Upper lobe of left lung (tissue), 6 donors: ENCODE data around the gene ZNF507. TPM values are rescaled to one million over a fixed set of nuclear protein-coding genes. Genes with fewer than 3 reads are reported as not detected.

Experiments
- ATAC-seq, 2 donors: fragments of 200-7000 bp; cut with Tn5 transposase; one replicate each; pipeline ENCODE4 v1.9.1; 2022; ENCODE audit warnings: mild to moderate bottlenecking in 2 of 2, moderate library complexity in 2 of 2; ENCODE audit not compliant: low FRiP score in 2 of 2
- DNase-seq, 2 donors: peaks; one replicate each; pipeline ENCODE4 v3.0.0-alpha.2; 2019 to 2020
- H3K27ac ChIP-seq, 4 donors: fragments of 200-600 bp; sonication (generic); one replicate each; pipeline ENCODE4 v1.5.1; 2016 to 2019
- H3K27me3 ChIP-seq, 4 donors: fragments of 200-600 bp; sonication (generic); one replicate each; pipeline ENCODE4 v1.5.1; 2017 to 2019
- H3K36me3 ChIP-seq, 4 donors: fragments of 200-600 bp; sonication (generic); one replicate each; pipeline ENCODE4 v1.5.1; 2016 to 2019
- H3K4me1 ChIP-seq, 4 donors: fragments of 200-600 bp; sonication (generic); one replicate each; pipeline ENCODE4 v1.5.1; 2018 to 2019
- H3K4me3 ChIP-seq, 4 donors: fragments of 200-600 bp; sonication (generic); one replicate each; pipeline ENCODE4 v1.5.1; 2017 to 2019; ENCODE audit warnings: mild to moderate bottlenecking in 2 of 4, moderate library complexity in 1 of 4
- H3K9me3 ChIP-seq, 4 donors: fragments of 200-600 bp; sonication (generic); one replicate each; pipeline ENCODE4 v1.5.1; 2018 to 2019
- EP300 ChIP-seq, 4 donors: sonication (generic); formaldehyde crosslinking; IDR thresholded peaks; one replicate each; pipeline ENCODE4 v1.5.1; 2017; ENCODE audit warnings: antibody characterized with exemption in 4 of 4, control low read depth in 2 of 4
- POLR2A ChIP-seq, 4 donors: fragments of 450-650 bp; IDR thresholded peaks; one replicate each; pipeline ENCODE4 v1.5.1; 2016 to 2017; ENCODE audit warnings: antibody characterized with exemption in 4 of 4, mild to moderate bottlenecking in 2 of 4
- POLR2AphosphoS5 ChIP-seq, 2 donors: sonication (generic); formaldehyde crosslinking; IDR thresholded peaks; one replicate each; pipeline ENCODE4 v1.5.1; 2017; ENCODE audit warnings: antibody characterized with exemption in 2 of 2
- WGBS, 2 donors: methylation state at CpG; one replicate each; pipeline ENCODE4 v1.1.5; 2017 to 2018; 5-methylcytosine and 5-hydroxymethylcytosine counted together
- total RNA-seq, 6 donors: library from RNA; depleted of rRNA in 4 of 6; stranded (reverse); fragments of >200 nt in 4 of 6; gene quantifications; one replicate each; pipeline versions ENCODE4 v1.1.0 to v1.2.1, GENCODE V29; 2016 to 2021
- TF ChIP-seq, protein P1 (sequence below), 6 experiments: fragments of 450-650 bp in 4 of 6; fragments of 200-600 bp in 2 of 6; sonication (generic) in 2 of 6; IDR thresholded peaks; one replicate each; pipeline ENCODE4 v1.5.1; 2016 to 2019; ENCODE audit warnings: antibody characterized with exemption in 6 of 6
- donor health status: DM: no; HTN: no; CAD: no; lungs with moderate emphysema.
- donor health status: DM: no; HTN: yes; CAD: no; lungs with severe emphysema.

ZNF507 gene
- total RNA-seq, 6 donors from 2014 or later = 13.0 to 27.2 (median 17.5) TPM

DNA sequence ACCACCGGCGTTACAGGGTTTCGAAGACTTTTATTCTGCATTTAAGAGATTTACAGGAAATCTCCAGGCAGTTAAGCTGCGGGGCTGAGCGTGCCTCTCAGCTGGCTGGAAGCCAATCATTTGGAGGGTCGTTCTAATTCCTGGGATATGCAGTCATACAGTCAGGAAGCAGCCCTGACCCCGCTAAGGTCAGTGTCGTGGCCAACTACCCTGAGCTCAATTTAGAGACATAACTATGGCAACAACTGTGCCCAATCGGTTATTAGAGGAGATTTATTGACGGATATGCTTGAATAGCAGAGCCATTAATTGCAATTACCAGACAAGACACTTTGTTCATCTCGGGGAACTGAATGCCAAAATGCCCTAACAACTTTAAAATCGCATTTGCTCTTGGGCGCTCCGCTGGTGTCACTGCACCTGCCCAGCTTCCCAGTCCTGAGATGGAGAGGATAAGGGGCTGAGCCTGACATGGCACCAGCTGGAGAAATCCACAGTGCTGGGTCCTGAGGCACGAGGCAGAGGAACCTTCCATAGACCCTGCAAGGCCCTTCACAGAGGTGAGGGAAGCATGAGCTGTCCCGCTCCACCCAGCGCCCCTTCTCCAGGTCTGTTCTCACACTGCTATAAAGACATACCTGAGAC is 15.1 kb upstream of the ZNF507 start:
- Histone ChIP-seq H3K9me3 (no peaks in the 10 kb centered on the region), H3K27ac (no peak overlapping the region), H3K27me3 (no peaks in the 10 kb centered on the region), H3K4me1 (no peaks in the 10 kb centered on the region), H3K36me3 (no peaks in the 10 kb centered on the region), H3K4me3 (no peak overlapping the region)
- DNase-seq (no peak), ATAC-seq (no peak)
- WGBS, 2 donors = 63 to 67% methylated on average over 14 to 17 of the region's 17 CpGs
- TF ChIP-seq POLR2AphosphoS5 (IDR thresholded peaks at IDR 0.05) (no peak), POLR2A (IDR thresholded peaks at IDR 0.05) (no peak)

DNA sequence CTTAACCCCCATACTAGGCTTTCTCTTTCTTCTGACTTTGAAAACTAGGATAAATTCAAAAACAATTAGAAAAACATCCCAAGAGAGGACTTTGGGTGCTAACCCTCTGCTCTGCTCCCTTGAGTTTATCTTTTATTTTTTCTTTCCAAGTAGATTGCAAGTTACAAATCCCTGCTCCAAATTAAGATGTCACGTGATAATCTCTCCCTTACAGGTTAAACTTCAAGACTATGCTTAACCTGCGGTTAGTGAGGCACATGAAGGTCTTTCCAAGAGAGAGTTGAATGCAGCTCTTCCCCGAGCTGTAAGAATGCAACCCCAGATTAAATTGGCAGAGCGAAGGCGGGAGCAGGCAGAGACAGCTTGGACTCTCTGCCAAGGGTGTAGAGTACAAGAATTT is 12.2 kb upstream of the ZNF507 start:
- Histone ChIP-seq H3K27me3 (no peaks in the 10 kb centered on the region), H3K27ac (no peak overlapping the region), H3K36me3 (no peaks in the 10 kb centered on the region), H3K9me3 (no peaks in the 10 kb centered on the region), H3K4me1 (no peaks in the 10 kb centered on the region), H3K4me3 (no peak overlapping the region)
- WGBS, 2 donors = 66 to 67% methylated on average over 5 of the region's 5 CpGs
- ATAC-seq = no peak
- DNase-seq = no peak
- TF ChIP-seq, protein P1, sequence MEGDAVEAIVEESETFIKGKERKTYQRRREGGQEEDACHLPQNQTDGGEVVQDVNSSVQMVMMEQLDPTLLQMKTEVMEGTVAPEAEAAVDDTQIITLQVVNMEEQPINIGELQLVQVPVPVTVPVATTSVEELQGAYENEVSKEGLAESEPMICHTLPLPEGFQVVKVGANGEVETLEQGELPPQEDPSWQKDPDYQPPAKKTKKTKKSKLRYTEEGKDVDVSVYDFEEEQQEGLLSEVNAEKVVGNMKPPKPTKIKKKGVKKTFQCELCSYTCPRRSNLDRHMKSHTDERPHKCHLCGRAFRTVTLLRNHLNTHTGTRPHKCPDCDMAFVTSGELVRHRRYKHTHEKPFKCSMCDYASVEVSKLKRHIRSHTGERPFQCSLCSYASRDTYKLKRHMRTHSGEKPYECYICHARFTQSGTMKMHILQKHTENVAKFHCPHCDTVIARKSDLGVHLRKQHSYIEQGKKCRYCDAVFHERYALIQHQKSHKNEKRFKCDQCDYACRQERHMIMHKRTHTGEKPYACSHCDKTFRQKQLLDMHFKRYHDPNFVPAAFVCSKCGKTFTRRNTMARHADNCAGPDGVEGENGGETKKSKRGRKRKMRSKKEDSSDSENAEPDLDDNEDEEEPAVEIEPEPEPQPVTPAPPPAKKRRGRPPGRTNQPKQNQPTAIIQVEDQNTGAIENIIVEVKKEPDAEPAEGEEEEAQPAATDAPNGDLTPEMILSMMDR (IDR thresholded peaks at IDR 0.05) = no peak
- TF ChIP-seq POLR2A (IDR thresholded peaks at IDR 0.05) (no peak), POLR2AphosphoS5 (IDR thresholded peaks at IDR 0.05) (no peak)

DNA sequence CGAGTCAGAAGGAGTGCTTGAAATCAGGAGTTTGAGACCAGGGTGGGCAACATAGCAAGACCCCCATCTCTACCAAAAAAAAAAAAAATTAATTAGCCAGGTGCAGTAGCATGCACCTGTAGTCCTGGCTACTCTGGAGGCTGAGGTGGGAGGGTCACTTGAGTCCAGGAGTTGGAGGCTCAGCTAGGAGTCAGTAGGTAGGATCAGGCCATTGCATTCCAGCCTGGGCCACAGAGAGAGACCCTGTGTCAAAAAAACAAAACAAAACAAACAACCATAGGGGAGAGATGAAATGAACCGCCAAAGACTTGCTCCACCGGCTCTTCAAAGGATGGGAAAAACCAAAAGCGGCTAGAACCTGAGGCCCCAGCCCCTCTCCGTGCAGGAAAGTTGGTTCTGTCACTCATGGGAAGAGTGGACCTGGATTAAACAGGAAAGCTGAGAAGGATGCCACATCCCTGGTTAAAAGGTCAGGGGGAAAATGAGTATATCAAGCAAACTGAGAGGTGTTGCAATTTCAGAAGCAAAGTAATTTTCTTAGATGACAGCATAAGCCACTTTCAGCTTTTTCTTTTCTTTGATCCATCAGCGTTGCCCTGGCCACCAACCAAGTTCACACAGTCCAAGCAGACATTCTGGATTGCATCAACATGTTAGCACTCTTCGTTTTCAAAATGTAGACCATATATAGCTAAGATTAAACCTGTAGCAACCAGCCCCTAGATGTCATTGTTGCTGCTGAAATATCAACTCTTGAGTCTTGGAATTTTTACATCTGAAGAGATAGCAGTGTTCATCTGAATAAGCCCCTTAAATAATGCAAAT is 8.9 kb upstream of the ZNF507 start:
- no peaks in the 10 kb centered on the region for H3K9me3 ChIP-seq
- H3K4me3 ChIP-seq = peak overlapping the region in 1 of 4 donors; percentile 19
- 54 to 55% methylated on average over 7 of the region's 7 CpGs for WGBS, 2 donors
- no peaks in the 10 kb centered on the region for H3K36me3 ChIP-seq
- ATAC-seq (peak in 1 of 2 donors; percentile 31), DNase-seq (no peak)
- TF ChIP-seq, protein P1 (IDR thresholded peaks at IDR 0.05) = no peak
- no peak for TF ChIP-seq POLR2AphosphoS5 (IDR thresholded peaks at IDR 0.05)
- no peak for TF ChIP-seq POLR2A (IDR thresholded peaks at IDR 0.05)
- TF ChIP-seq EP300 (IDR thresholded peaks at IDR 0.05) = no peak
- no peaks in the 10 kb centered on the region for H3K4me1 ChIP-seq
- H3K27me3 ChIP-seq = no peaks in the 10 kb centered on the region
- H3K27ac ChIP-seq = no peak overlapping the region

DNA sequence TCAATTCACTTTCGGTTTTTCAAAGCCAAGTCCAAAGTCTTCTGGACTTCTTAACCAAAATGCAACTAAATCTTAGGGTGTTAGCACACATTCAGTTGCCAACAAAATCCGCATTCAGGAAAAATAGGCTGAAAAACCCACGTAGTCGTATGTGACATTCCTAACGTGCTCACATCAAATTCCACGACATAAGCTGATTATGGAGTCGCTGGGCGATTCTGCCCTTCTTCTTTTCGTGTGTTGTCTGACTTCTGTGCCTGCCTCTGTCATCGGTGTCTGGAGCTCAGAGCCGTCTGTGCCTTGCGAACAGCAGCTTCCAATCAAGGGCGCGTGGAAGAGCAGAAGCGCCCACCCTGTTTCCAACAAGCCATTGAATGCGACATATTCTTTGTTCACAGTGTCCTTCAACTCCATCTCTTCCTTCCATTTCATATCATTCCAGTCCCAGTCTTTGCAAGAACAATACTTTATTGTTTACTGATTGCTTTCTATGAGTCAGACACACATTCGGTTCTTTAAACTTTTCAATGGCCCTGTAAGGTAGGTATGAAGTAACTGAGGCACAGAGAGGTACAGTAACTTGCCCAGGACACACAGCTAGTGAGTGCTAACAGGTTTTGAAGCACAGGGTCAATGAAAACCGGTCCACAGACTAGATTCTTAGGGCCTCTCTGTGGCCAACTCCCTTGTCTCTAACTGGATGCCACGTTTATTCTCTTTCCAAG is 8.2 kb upstream of the ZNF507 start:
- Histone ChIP-seq H3K4me1 (no peaks in the 10 kb centered on the region), H3K27me3 (no peaks in the 10 kb centered on the region), H3K27ac (no peak overlapping the region), H3K9me3 (no peaks in the 10 kb centered on the region), H3K4me3 (peak overlapping the region in 1 of 4 donors; percentile 19), H3K36me3 (no peaks in the 10 kb centered on the region)
- TF ChIP-seq POLR2AphosphoS5 (IDR thresholded peaks at IDR 0.05) (no peak), EP300 (IDR thresholded peaks at IDR 0.05) (no peak), POLR2A (IDR thresholded peaks at IDR 0.05) (no peak)
- TF ChIP-seq, protein P1 (IDR thresholded peaks at IDR 0.05) = no peak
- WGBS, 2 donors = 77 to 81% methylated on average over 19 of the region's 19 CpGs
- ATAC-seq (no peak), DNase-seq (no peak)

DNA sequence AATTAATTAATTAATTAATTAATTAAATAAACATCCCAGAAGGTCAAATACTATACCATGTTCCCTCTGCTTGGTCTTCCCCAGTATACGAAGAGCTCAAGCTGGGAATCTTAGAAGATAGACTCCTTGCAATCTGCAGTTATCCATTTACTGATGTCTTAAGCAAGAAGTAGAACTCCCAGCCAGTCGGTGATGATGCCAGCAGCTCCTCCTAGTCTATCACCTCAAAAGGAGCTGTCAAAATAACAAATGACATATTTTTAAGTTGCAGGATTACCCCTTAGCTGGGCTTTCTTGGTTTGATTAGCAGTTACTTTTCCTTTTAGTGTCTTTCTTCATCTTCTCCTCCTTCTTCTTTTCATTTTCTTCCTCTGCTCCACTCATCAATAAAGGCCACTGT is 6.0 kb upstream of the ZNF507 start:
- no peak overlapping the region for H3K4me3 ChIP-seq
- no peak for DNase-seq
- TF ChIP-seq EP300 (IDR thresholded peaks at IDR 0.05) (no peak), POLR2A (IDR thresholded peaks at IDR 0.05) (no peak), POLR2AphosphoS5 (IDR thresholded peaks at IDR 0.05) (no peak)
- TF ChIP-seq, protein P1 (IDR thresholded peaks at IDR 0.05) = no peak
- no peaks in the 10 kb centered on the region for H3K36me3 ChIP-seq
- no peak overlapping the region for H3K27ac ChIP-seq
- H3K27me3 ChIP-seq = no peaks in the 10 kb centered on the region
- ATAC-seq = no peak
- H3K4me1 ChIP-seq = no peaks in the 10 kb centered on the region
- WGBS, 2 donors = 81 to 82% methylated on average over 2 of the region's 2 CpGs
- no peaks in the 10 kb centered on the region for H3K9me3 ChIP-seq
